Motor neuron (in vitro differentiated cells): ENCODE data around the gene UQCRH. TPM values are rescaled to one million over a fixed set of nuclear protein-coding genes. Genes with fewer than 3 reads are reported as not detected.
"Not testable (repeated sequence)": the region's sequence is repeated elsewhere in the genome, so short reads cannot be mapped to it uniquely, and the experiment has no call there.

Source experiments
- ATAC-seq, 8 experiments: fragments of 200-7000 bp; cut with Tn5 transposase; replicated peaks in 6 of 8; 2 replicates each; pipeline ENCODE4 v1.8.0; 2021; ENCODE audit warnings: mild to moderate bottlenecking in 8 of 8, moderate library complexity in 8 of 8
- H3K27ac ChIP-seq, 2 donors: fragments of 250-450 bp; sonication (Bioruptor Pico); 2 replicates each; pipeline ENCODE4 v1.9.0; 2021; ENCODE audit warnings: antibody characterized with exemption in 2 of 2, mild to moderate bottlenecking in 2 of 2, moderate library complexity in 1 of 2
- H3K4me1 ChIP-seq, 2 donors: fragments of 250-450 bp; sonication (Bioruptor Pico); replicated peaks in 1 of 2; 2 replicates each; pipeline ENCODE4 v1.6.1; 2021; ENCODE audit warnings: antibody characterized with exemption in 2 of 2, mild to moderate bottlenecking in 2 of 2, moderate library complexity in 1 of 2
- H3K4me3 ChIP-seq, 5 donors: fragments of 250-450 bp; sonication (Bioruptor Pico); 2 replicates each; pipeline ENCODE4 v1.9.0; 2021; ENCODE audit warnings: antibody characterized with exemption in 5 of 5, mild to moderate bottlenecking in 5 of 5, moderate library complexity in 4 of 5
- WGBS, 10 experiments: fragments of 450-650 bp; shearing (Covaris generic); methylation state at CpG; one replicate each; pipeline ENCODE4 v1.0.0; 2022; 5-methylcytosine and 5-hydroxymethylcytosine counted together
- in situ Hi-C, 9 experiments: fragments of 400-800 bp; cut with MboI; loops; one replicate each; pipeline ENCODE4 v1.15.0; 2021; ENCODE audit warnings: low sequenced_read_pairs in 9 of 9, low pct_unique_long_range_greater_than_20kb in 2 of 9; ENCODE audit not compliant: unreplicated experiment in 9 of 9
- total RNA-seq, 8 experiments: library from RNA; unstranded; fragments of 300-600 nt; gene quantifications; 2 replicates each; pipeline versions ENCODE4 v1.2.3 to v1.2.4, GENCODE V29; 2022

Gene UQCRH
- total RNA-seq, 8 experiments from 2014 or later, result 462 to 1,061 (median 717) TPM

GRCh38 chr1:46329807-46330206, 26.3 kb downstream of the UQCRH start:
- in situ Hi-C loops, H3K27ac ChIP-seq, H3K4me1 ChIP-seq, H3K4me3 ChIP-seq, ATAC-seq: not testable (repeated sequence)
- 70 to 100% (median 88%) methylated on average over 1 to 4 of the region's 7 CpGs; no CpG with 5 or more reads in 6 of the 10 experiments for WGBS, 10 experiments

- H3K4me1 ChIP-seq, in situ Hi-C loops, ATAC-seq, H3K4me3 ChIP-seq, H3K27ac ChIP-seq: not testable (repeated sequence)
- WGBS, 10 experiments, result 55 to 100% (median 91%) methylated on average over 1 to 2 of the region's 2 CpGs
Observed at GRCh38 chr1:46330381-46330780, 26.9 kb downstream of the UQCRH start.

DNA sequence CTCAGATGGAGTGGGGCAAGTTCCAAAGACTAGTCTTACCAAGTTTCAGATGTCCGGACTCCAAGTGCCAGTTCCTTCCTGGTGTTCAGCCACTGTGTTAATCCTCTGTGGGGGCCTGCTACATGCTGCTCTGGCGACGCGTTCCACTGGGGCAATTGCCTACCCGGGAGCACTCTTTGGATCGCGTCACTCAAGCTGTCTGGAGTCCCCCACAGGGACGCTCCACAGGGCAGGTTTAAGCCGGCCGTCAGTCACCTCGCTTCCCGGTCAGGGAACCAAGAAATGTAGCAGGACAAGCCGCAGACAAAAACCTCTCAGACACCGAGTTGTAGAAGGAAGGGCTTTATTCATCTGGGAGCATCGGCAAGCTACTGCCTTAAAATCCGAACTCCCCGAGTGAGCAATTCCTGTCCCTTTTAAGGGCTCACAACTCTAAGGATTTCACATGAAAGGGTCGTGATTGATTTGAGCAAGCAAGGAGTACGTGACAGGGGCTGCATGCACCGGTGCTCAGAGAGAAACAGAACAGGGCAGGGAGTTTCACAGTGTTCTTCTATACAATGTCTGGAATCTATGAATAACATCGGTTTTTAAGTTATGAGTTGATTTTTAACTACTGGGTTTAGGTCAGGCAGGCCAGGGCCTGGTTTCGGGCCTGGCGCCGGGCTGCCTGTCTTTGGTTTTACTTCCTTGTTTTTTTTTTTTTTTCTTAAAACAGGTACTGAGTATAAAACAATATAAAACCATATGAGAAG, 28.5 kb downstream of the UQCRH start:
- not testable (repeated sequence) for H3K27ac ChIP-seq

GRCh38 chr1:46333300-46334029, 30.0 kb downstream of the UQCRH start:
- H3K4me1 ChIP-seq, result peaks cover 0 to 9% of the 10 kb centered on the region in 2 donors
- 29 to 100% (median 75%) methylated on average over 1 to 9 of the region's 9 CpGs; no CpG with 5 or more reads in 1 of the 10 experiments for WGBS, 10 experiments
- peak; percentile 32 to 100 (median 64) for ATAC-seq
- in situ Hi-C loops, result no loop called here
- no peak overlapping the region for H3K4me3 ChIP-seq
- no peak overlapping the region for H3K27ac ChIP-seq

More for the DNA sequence above, 28.5 kb downstream of the UQCRH start:
- in situ Hi-C loops, H3K4me1 ChIP-seq, H3K4me3 ChIP-seq: not testable (repeated sequence)
- peak in 4 of 8 experiments; percentile 32 to 90 (median 66) for ATAC-seq
- WGBS, 10 experiments, result 57 to 95% (median 63%) methylated on average over 1 to 21 of the region's 24 CpGs

GRCh38 chr1:46334030-46334384, 30.5 kb downstream of the UQCRH start:
- H3K27ac ChIP-seq, result no peak overlapping the region
- H3K4me1 ChIP-seq, result peaks cover 0 to 9% of the 10 kb centered on the region in 2 donors
- ATAC-seq, result no peak
- WGBS, 10 experiments, result 56 to 100% (median 83%) methylated on average over 1 to 2 of the region's 2 CpGs; no CpG with 5 or more reads in 5 of the 10 experiments
- no peak overlapping the region for H3K4me3 ChIP-seq
- in situ Hi-C loops, result no loop called here

- 40 to 96% (median 88%) methylated on average over 2 to 3 of the region's 3 CpGs for WGBS, 10 experiments
- in situ Hi-C loops, result no loop called here
Observed at GRCh38 chr1:46335081-46335480, 31.6 kb downstream of the UQCRH start.

DNA sequence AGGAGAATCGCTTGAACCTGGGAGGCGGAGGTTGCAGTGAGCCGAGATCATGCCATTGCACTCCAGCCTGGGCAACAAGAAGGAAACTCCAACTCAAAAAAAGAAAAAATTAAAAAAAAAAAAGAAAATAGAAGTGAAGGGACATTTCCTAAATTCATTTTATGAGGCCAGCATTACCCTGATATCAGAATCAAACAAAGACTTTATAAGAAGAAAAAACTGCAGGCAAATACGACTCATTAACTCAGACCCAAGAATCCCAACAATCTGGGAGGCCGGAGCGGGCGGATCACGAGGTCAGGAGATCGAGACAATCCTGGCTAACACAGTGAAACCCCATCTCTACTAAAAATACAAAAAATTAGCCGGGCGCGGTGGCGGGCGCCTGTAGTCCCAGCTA, 33.9 kb downstream of the UQCRH start:
- not testable (repeated sequence) for ATAC-seq, H3K27ac ChIP-seq
- 91 to 100% (median 99%) methylated on average over 1 to 9 of the region's 14 CpGs for WGBS, 10 experiments

More at GRCh38 chr1:46335081-46335480, 31.6 kb downstream of the UQCRH start:
- no peak overlapping the region for H3K4me3 ChIP-seq
- H3K4me1 ChIP-seq, result peaks cover 6 to 14% of the 10 kb centered on the region in 2 donors
- ATAC-seq, result no peak
- H3K27ac ChIP-seq, result no peak overlapping the region

GRCh38 chr1:46340404-46341221, 37.1 kb downstream of the UQCRH start, which contains the start of gene NSUN4:
TSS of gene NSUN4 (plus strand) at chr1:46340807. CDS start at chr1:46340827, 20 bp downstream.
- peak; percentile 86 to 93 (median 91) for ATAC-seq
- in situ Hi-C loops, result no loop called here
- WGBS, 10 experiments, result 0 to 2% (median 0%) methylated on average over 3 to 18 of the region's 53 CpGs; no CpG with 5 or more reads in 1 of the 10 experiments

More for the DNA sequence above, 33.9 kb downstream of the UQCRH start:
- H3K4me3 ChIP-seq, in situ Hi-C loops: not testable (repeated sequence)
- H3K4me1 ChIP-seq, result peaks cover 13% of the 10 kb centered on the region in 2 donors

DNA sequence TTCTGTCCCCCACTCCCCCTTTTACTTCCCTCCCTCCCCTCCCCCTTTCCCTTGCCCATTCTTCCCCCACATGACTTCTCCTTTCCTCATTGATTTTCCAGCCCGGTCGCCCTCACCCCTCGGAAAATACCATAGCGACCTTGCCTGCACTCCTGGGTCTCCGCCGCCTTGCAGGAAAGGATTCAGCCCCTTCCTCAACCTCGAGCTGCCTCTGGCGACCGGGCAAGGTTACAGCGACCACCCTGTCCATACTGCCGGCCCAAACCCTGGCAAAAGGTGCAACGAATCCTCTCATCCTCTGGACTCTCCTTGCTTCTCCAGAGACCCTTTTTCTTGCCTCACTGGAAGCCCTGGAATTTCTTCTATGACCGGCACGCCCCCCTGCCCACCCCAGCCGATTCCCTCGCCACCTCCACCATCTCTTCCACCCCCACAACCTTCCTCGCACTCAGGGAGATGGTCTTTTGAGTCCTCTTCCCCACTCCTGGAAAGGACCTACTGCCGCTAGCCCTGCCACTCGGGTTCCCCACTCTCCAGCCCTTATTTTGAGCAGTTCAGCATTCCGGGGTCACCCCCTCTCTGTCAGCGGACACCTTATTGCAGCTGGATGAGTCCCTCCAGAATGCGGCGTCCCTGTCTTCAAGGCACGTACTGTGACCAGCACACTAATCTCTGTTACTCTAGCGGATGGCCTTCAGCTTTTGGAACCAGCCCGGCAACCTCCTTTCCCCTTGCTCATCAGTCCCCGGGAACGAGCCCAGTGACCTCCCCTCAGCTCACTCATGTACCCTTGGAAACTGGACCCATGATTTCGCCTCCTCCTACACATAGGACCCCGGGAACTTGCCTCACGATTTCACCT, 38.0 kb downstream of the UQCRH start:
- no peak for ATAC-seq
- Histone ChIP-seq H3K4me1 (peaks cover 13% of the 10 kb centered on the region in 2 donors), H3K4me3 (peak overlapping the region; percentile 60 to 99 (median 75)), H3K27ac (peak overlapping the region; percentile 89 to 92)
- WGBS, 10 experiments, result 39 to 100% (median 87%) methylated on average over 2 to 15 of the region's 31 CpGs; no CpG with 5 or more reads in 4 of the 10 experiments
- in situ Hi-C loops, result no loop called here

More at GRCh38 chr1:46340404-46341221, 37.1 kb downstream of the UQCRH start, which contains the start of gene NSUN4:
- peaks cover 13% of the 10 kb centered on the region in 2 donors for H3K4me1 ChIP-seq
- peak within 1 kb of the TSS; percentile 89 to 92 for H3K27ac ChIP-seq
- peak within 1 kb of the TSS; percentile 60 to 99 (median 75) for H3K4me3 ChIP-seq

DNA sequence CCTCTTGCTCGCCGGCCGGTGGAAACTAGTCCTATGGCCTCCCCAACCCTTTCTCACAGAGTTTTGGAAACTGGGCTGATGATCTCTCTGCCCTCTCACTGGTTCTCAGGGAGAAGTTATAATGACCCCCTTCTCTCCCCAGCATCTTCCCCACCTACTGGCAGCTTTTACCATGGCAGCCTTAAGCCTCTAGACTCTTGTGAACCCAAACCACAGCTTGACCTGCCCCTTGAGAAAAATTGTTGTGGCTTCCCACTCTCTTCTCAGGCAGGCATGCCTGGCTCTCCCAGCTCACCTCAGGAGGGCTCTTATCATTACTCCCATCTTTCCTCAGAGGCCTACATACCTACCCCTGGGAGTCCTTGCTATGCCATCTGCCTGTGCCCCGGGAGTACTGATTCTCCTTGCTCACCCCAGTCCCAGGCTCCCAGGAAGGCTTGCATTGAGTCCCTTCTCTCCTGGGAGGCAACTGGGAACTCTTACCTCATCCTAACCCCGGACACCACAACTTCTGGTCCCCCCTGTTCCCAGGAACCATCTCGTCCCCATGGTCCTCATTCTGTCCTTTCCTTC, 38.7 kb downstream of the UQCRH start:
- H3K4me1 ChIP-seq, result peaks cover 13% of the 10 kb centered on the region in 2 donors
- no peak overlapping the region for H3K27ac ChIP-seq
- ATAC-seq, result no peak
- no peak overlapping the region for H3K4me3 ChIP-seq
- in situ Hi-C loops, result no loop called here
- WGBS, 10 experiments, result 80 to 100% (median 96%) methylated on average over 1 to 6 of the region's 6 CpGs; no CpG with 5 or more reads in 5 of the 10 experiments

- H3K4me1 ChIP-seq, result peaks cover 13% of the 10 kb centered on the region in 2 donors
- 0 to 100% (median 94%) methylated on average over 1 to 4 of the region's 8 CpGs; no CpG with 5 or more reads in 5 of the 10 experiments for WGBS, 10 experiments
- no peak for ATAC-seq
- in situ Hi-C loops, result no loop called here
- H3K4me3 ChIP-seq, result no peak overlapping the region
- no peak overlapping the region for H3K27ac ChIP-seq
Observed at GRCh38 chr1:46342677-46343350, 39.3 kb downstream of the UQCRH start.
